GM19467 (cell line): ENCODE measurements around the gene CSTB.

Experiments used
- ATAC-seq: cut with Tn5 transposase; IDR thresholded peaks from one replicate; pipeline ENCODE4 v1.9.1; 2021; ENCODE audit warnings: mild to moderate bottlenecking, moderate library complexity; ENCODE audit not compliant: unreplicated experiment

CSTB gene

DNA sequence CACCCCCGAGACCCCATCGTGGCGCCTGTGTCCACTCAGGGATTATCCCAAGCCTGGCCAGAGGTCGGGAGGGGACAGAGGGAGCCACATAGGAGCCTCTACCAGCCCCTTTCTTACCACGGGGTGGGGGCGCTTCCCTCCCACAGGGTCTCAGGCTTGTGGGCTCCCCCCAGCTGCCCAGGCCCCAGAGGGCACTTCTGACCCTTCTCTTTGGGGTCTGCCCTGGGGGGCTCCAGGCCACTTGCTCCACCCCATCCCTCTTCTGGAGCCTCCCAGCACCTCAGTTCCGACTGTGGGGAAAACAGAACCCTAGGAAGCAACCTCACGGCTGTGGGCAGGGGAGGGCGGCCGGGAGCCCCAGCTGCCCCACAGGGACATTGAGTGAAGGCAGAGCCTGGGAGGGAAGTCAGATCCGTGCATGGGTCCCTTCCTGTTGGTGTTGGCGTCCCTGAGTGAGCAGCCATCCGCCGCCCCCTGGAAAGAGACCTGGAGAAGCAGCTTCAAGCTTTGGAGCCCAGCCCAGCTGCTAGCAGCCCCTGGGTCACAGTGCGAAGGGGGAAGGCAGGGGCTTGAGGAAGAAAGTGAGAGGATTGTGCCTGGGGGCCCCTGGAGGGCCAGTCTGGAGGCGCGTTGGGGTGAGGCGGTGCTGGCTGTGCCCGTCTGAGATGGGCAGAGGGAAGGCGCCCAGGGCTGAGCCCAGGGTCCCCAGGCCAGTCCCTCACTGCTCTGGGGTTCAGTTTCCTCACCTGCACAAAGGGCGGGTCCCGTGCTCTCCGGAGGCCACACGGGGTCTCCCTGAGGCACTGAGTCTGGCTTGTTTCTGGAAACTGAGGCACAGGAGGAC lies 35.4 kb upstream of the CSTB start:
- no peak for ATAC-seq

DNA sequence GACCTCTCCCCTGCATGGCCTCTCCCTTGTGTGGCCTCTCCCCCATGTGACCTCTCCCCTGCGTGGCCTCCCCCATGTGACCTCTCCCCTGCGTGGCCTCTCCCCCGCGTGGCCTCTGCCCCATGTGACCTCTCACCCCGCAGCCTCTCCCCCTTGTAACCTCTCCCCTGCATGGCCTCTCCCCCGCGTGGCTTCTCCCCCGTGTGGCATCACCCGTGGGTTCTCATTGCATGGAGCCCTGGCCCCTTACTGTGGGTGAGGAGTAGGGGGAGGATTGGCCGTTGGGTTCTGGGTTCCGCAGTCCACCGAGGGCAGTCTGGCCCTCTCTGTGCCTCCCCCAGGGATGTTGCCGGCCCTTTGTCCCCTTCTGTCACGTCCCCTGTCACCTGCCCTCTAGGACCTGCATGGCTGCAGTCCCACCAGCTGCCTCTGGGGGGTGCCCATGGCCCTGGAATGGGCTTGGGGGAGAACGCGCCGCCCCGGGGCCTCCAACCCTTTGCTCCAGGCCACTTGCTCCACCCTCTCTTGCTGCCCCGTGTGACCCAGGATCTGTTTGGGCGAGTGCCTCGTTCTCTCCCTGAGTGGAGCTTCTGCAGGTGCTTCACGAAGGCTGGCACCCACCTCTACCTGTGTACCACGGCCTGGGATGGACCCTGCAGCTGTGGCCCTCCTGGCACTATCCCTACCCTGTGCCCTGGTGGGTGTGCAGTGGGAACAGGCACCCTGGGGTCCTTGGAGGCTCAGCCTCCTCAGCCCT lies 34.6 kb upstream of the CSTB start:
- peak; percentile 46 for ATAC-seq

DNA sequence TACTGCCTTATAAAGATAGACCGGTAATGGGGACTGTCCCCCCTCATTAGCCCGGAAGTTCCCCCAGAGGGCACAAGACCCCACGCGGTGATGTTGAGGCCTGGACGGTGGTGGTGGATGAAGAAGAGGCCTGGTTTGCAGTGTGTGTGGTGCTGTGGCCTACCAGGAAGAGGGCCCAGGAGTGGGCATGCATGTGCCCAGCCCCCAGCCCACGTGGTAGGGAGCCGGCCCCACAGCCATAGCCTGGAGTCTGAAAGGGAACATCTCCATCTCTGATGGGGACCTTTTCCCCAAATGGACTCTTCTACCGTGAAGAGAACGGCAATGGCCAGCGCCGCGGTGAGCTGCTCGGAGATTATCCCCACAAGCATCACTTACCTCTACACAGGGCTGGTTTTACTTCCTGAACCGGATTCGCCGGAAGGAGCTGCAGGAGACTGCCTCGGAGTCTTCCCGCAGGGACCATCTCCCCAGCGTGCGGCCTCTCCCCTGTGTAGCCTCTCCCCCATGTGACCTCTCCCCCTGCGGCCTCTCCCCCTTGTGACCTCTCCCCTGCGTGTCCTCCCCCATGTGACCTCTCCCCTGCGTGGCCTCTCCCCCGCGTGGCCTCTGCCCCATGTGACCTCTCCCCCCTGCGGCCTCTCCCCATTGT lies 33.9 kb upstream of the CSTB start:
- ATAC-seq, result no peak

DNA sequence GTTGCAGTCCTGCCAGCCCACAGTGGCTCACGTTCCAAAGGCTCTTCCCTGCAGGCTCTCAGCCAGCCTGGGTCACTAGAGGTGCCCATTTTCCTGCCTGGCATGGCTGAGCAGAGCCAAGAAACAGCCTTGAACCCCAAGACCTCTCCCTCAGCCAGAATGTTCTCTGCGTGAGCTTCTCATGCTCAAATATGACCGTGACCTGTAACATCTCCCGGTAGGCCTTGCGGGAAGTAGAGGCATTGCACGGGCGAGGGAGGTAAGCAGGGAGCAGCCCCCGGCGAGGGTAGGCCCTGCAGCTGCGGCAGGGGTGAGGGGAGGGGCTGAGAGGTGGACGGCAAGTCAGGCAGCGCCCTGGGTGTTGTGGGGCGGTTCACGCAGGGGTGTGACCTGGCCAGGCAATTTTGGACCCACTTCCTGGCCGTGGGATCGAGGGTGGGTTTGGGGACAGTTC lies 33.3 kb upstream of the CSTB start:
- no peak for ATAC-seq

DNA sequence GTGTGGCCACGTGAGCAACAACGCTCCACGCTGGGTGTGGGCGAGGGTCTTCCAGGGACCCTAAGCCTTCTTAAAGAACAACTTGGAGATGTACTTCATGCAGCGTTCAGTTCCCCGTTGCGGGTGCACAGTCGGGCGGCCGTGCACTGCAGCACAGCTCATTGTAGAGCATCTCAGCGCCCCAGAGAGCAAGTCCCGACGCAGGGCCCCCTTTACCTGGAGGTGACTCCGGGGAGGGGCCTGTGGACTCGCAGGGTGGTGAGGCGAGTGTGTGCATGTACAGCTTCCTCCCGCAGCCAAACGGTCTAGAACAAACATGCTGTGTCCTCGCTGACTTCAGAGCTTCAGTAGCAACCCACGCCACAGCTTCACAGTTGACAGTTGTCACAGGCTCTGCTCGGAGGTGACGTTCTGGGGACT lies 32.7 kb upstream of the CSTB start:
- ATAC-seq, result no peak

DNA sequence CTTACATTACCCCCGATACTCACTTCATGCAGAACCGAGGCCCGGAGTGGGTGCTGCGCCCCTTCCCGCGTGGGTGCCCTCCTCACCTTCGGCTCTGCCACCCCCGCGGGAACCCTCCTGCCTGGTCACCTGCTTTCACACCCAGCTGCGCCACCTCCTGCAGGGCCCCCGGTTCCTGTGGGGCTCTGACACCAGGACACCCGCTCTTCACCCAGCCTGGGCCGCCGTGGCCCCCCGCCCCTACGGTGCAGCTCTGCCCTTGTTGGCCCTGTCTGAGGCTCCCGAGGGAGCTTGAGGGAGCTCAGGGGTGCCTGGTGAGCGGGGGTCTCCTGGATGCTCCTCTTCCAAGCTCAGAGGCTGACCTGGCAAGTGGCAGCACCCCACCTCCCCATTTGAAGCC lies 32.3 kb upstream of the CSTB start:
- no peak for ATAC-seq

DNA sequence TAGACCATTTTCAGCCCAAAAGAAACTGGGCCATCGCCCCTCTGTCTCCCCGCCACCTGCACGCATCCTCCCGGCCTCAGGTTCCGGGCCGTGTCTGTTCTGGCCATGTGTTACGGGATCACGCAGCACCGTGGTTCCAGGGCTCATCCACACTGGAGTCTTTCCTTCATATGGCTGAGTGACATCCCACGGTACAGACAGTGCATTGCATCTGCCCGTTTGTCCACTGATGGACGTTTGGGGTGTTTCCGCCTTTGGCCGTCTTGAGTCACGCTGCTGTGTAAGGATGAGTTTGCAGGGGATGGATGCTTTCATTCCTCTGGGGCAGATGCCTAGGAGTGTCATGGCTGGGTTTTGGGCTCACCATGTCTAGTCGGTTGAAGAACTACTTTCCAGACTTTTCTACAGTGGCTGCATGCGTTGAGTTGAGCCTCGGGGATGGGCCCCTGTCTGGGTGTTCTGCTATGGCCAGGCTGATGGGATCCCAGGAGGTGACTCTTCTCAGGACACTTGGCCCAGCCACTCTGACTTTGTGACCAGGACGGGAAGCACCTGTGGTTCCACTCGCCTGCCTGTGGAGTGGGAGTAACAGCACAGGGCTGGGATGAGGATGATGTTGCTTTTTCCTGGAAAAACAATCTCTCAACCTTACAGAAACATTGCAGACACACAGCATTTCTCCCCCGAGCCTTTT lies 30.1 kb upstream of the CSTB start:
- ATAC-seq, result no peak

DNA sequence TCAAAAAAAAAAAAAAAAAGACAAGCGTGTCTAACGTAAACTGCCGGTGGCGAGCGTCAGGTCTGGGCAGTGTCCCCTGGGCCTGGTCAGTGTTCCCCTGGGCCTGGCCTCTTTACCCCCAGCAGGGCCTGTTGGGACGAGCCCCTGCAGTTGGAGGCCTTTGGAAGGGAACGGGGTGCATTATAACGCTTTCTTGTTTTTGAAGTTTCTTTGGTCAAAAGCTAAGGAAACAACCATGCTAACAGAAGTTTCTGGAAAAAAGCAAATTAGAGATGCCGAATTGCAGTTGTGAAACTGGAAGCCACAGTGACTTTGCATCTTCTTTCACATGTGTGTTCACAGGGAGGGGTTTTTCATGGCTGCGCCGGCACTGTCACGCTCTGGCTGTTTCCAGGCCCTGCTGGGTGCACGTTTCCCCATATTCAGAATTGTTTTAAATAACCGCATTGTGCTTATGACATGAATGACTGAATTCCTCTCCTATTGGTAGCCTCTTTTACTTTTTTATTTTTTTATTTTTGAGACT lies 29.2 kb upstream of the CSTB start:
- ATAC-seq, result peak; percentile 75

DNA sequence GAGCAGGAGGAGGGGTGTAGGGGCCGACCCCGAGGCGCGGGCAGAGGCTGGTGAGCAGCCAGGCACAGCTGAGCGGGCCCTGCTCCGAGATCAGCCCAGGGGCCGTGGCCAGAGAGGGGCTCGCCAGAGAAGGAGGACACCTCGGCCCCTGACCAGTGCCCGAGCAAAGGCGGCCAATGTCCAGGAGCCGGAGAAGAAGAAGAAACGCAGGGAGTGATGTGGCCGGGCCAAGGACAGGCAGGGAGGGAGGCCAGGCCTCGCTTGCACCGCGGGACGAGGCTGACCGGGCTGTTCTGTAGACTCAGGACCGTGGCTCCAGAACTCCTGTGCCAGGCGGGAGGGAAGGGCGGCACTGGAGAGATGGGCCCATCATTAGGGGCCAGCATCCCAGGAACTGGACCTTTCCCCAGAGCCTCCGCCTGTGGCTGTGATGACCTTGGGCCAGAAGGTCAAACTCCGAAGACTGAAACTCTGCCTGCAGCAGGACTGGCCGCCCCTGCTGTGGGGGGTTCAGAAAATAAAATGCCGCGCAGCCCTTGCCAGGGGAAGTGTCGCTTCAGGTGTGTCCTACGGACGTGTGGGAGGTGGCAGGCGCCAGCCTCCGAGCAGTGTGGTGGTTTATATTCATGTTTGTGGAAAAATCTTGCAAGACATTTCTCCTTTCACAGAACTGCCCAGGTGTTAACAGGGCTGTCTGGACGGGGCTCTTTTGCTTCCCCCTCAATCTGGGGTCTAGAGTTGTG lies 27.6 kb upstream of the CSTB start:
- no peak for ATAC-seq

DNA sequence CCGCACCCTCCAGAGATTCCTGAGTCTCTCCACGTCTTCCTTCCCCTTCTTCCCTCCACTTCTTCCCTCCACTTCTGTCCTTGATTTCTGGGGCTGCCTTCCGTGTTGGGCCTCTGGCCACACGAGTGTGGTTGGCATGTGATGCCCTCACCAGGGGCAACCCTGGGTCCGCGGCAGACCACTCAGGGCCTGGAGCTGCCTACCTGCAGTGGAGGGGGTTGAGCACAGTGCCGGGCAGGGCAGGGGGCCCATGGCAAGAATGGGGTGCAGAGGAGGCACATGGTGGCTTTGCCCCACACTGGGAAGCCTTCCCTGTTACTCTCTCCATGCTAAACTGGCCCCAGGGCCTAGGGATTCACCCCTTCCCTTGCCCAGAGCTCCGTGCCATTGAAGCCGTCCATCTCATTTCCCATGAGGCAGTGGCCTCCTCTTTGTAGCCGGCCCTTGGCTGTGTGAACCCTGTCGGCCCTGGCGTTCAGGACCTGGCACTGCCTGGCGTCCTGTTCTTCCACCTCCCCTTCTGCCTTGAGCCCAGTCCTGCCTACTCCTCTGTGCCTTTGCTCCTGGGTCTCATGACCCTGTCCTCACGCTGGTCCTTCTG lies 26.7 kb upstream of the CSTB start:
- no peak for ATAC-seq

DNA sequence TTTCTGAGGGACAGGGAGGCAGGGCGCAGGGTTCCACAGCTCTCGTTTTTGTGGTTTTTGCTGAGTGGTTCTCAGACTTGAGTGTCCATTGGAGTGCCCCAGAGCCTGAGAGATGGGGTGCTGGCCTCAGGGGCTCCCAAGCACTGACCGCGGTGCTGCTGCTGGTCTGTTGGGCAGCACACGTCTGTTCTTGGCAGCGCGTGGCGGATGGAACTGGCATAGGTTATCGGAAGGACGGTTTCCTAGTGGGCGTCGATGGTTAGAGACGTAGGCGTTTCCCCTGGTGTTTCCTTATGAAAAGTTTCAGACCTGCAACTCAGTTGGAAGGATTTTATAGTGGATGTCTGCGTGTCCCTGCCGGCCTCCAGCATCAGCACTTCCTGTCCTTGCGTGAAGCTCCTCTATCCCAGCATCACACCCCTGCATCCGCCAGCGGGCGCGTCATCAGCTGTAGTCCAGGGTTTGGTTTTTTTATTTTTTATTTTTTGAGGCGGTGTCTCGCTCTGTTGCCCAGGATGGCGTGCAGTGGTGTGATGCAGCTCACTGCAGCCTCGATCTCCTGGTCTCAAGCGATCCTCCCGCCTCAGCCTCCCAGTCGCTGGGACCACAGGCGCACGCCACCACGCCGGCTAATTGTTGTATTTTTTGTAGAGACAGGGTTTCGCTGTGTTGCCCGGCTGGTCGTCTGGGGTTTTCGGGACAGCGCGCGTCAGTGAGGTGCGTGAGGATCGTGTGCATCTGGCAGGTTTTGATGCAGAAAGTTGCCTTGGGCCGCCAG lies 25.1 kb upstream of the CSTB start:
- ATAC-seq, result no peak

DNA sequence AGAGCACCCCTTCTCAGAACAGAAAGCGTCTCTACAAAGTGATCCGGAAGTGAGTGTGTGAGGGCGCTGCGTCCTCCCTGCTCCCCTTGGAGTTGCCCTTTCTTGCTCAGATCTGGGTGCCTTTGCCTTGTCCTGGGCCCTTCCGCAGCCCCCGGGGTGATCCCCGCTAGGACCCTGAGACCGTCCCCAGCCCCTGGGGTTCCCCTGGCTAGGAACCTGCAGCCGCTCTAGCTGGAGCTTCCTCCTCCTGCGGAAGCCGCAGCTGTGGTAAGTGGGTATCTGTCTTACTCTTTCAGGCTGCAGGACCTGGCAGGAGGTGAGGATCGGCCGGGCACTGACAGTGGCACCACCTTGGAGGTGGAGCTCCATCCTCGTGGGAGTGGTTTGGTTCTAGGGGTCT lies 24.5 kb upstream of the CSTB start:
- no peak for ATAC-seq

DNA sequence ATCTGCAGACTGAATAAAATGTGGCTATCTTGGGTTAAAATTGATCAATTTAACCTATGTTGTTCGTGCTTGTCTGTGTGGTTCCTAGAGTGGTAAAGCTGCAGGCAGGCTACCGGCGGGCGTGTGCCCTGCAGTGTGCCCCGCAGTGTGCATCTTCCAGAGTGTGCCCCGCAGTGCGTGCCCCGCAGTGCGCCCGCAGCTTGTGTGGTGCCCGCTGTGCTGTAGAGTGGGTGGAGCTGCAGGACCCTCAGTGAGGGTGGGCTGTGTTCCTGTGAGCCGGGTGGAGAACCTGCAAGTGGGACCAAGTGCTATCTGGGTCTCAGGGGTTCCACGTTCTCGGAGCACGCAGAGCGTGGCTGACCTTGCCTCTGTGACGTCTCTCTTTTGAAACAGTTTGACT lies 24.0 kb upstream of the CSTB start:
- no peak for ATAC-seq

DNA sequence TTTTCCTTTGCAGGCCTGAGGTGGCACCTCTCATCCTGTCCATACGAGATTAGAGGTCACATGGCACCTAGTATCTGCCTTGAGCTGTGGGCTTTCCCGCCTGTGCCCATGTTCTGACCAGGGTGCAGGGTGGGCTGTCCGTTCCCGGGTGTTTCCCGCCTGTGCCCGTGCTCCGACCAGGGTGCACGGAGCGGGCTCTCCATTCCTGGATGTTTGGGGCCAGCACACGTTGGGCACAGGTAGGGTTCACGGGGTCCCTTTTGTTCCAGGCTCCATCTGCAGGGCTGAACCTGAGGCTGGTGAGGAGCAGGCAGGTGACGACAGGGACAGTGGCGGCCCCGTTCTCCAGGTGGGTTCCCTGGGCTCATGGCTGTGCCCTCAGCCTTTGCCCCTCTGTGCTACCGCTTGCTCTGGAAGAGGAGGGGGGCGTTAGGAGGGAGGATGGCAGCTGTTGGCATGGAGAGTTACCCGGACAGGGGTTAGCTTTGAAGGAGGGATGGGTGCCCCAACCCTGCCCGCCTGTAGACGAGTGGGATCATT lies 23.3 kb upstream of the CSTB start:
- ATAC-seq, result no peak

DNA sequence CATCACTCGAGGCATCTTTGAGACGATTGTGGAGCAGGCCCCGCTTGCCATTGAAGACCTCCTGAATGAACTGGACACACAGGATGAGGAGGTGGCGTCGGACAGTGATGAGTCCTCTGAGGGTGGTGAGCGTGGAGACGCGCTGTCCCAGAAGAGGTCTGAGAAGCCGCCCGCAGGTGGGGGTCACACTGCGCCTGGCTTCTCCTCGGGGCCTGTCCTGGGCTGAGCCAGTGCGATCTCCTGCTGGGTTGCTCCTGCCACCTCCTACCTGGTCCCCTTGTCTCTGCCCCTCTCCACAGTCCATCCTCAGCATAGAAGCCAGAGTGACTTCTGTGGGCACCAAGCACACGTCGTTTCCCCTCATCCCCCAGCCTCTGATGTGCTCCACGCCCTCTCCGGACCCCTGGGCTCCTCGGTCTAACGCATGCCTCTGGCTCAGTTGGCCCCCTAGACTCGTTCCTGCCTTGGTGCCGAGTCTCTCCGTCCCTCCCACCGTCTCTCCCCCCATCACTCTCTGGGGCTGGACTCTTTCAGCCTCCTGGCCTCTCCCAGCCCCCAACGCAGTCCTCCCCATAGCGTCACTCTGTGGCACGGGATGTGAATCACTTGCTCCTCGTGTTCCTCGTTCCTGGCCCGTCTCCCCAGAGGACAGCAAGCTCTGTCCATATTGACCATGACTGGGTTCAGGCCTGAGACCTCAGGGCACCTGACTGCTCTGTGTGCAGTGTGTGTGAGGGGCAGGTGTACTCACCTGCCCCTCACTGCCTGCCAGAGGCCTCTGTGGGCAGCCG lies 22.0 kb upstream of the CSTB start:
- no peak for ATAC-seq

DNA sequence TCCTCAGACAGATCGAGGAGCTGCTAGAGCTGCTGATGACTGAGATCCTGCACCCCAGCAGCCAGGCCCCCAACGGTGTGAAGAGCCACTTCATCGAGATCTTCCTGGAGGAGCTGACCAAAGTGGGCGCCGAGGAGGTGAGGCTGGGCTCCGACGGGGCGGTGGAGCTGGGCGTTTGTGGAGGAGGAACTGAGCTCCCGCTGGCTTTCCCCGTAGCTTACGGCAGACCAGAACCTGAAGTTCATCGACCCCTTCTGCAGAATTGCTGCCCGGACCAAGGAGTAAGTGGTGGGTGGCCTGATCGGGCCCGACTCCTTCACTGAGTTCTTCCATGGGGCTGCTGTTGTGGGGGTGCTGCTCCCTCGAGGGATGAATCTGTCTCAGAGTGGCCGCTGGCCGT lies 21.3 kb upstream of the CSTB start:
- no peak for ATAC-seq

DNA sequence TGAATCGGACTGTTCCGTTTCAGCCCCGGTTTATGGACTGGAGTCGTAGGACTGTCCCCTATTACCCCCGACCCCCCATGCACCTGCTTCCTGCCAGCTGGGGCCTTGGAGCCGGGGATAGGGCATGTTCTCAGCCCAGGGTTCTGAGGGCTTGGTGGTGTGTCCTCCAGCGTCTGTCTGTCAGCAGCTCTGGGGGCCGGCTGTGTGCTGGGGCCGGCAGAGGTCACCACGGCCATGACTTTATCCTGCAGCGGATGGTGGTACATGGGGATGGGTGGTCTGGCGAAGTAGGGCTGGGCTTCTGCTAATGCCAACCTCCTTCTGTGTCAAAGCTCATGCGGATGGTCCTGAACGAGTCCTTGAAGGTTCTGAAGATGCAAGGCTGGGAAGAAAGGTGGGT lies 18.7 kb upstream of the CSTB start:
- ATAC-seq, result no peak

DNA sequence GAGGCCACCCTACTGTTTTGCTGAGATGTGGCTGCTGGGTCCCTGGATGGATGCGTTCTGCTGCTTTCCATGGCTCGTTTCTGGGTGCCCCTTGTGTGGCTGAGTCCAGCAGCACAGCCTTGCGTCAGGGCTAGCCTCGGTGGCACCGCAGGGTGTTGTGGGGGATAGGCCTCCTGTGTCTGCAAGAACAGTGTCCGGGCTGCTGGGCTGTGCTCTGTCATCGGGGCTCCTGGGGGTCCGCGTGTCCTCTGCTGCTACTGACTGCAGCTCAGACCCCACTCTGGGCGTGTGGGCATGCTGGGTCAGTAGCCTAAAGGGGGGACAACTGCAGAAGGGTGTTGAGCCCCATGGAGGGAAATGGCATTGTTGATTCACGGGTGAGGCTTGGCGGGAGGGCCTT lies 18.2 kb upstream of the CSTB start:
- no peak for ATAC-seq
